Retinal pigment epithelial cell (primary cell): ENCODE data around the gene ADAMTS2.
A peak's percentile ranks its signal among the peaks of the same experiment; 100 is the strongest.

ENCODE experiments used
- DNase-seq: peaks from one replicate; pipeline ENCODE4 v3.0.0-alpha.2; 2010; ENCODE audit warnings: low read depth
- H3K4me3 ChIP-seq: 2 replicates; pipeline ENCODE4 v1.5.1; 2011; ENCODE audit warnings: mild to moderate bottlenecking, low read length, control low read depth, moderate library complexity
- TF ChIP-seq, protein P1 (sequence below): conservative IDR thresholded peaks from 2 replicates; pipeline ENCODE4 v1.5.1; 2011; ENCODE audit warnings: low read depth, low read length, control low read depth, inconsistent platforms

Gene ADAMTS2

DNA sequence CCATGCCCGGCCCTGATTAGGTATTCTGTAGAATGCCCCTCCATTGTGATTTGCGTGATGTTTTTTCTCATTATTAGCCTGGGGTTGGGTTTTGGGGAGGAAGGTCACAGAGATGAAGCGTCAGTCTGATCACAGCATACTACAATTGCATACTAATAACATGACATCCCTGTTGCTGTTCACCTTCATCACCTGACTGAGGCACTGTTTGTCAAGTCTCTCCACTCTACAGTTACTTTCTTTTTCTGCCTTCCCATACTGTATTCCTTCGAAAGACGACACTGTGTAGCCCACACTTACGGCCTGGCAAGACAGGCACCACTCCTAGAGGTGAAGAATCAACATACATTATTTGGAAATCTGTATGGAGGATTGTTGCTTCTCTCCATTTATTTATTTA, 279.6 kb downstream of the ADAMTS2 start:
- H3K4me3 ChIP-seq: no peak overlapping the region
- TF ChIP-seq, protein P1, sequence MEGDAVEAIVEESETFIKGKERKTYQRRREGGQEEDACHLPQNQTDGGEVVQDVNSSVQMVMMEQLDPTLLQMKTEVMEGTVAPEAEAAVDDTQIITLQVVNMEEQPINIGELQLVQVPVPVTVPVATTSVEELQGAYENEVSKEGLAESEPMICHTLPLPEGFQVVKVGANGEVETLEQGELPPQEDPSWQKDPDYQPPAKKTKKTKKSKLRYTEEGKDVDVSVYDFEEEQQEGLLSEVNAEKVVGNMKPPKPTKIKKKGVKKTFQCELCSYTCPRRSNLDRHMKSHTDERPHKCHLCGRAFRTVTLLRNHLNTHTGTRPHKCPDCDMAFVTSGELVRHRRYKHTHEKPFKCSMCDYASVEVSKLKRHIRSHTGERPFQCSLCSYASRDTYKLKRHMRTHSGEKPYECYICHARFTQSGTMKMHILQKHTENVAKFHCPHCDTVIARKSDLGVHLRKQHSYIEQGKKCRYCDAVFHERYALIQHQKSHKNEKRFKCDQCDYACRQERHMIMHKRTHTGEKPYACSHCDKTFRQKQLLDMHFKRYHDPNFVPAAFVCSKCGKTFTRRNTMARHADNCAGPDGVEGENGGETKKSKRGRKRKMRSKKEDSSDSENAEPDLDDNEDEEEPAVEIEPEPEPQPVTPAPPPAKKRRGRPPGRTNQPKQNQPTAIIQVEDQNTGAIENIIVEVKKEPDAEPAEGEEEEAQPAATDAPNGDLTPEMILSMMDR: no peak

DNA sequence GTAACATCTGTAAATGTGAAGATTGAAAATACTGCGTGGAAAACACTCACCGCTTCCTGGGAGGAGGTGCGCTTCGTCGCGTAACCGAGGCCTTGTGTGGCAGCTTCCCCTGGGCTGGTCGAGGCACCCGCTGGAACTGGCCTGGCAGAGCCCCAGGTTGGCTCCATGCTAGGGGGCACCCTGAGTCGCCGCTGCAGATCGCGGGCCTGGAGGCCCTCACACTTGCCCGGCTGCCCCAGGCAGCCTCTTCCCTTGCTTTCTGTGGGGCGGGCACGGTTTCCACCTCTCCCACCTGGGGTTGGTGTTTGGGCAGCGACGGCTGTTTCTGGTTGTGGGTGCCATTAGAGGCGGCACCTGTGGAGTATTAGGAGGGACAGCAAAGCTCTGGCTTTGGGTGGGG, 284.2 kb downstream of the ADAMTS2 start:
- peak overlapping the region; percentile 66 for H3K4me3 ChIP-seq
- TF ChIP-seq, protein P1: no peak
- no peak for DNase-seq

More for the DNA sequence above, 279.6 kb downstream of the ADAMTS2 start:
- no peak for DNase-seq
